ENCODE results near the gene KRT74. TPM values are rescaled to one million over a fixed set of nuclear protein-coding genes. Genes with fewer than 3 reads are reported as not detected.

Gene KRT74
- not detected in 2 replicates for total RNA-seq (2014; rRNA removed; shearing (Covaris generic))

- Histone ChIP-seq H3K4me3 (no peak within 1 kb of the TSS), H3K4me1 (replicated peaks) (no peaks in the 10 kb centered on the region), H3K27me3 (replicated peaks) (peaks cover 36% of the 10 kb centered on the region)
Measured at GRCh38 chr12:52573743-52574142, at the start of gene KRT74. KRT74 (minus strand) TSS chr12:52573843; CDS start chr12:52573777, 66 bp downstream.

GRCh38 chr12:52622349-52622748 lies 48.7 kb upstream of the KRT74 start:
- no peak overlapping the region for H3K27ac ChIP-seq
- H3K27me3 ChIP-seq (replicated peaks), result peaks cover 20% of the 10 kb centered on the region
- no peaks in the 10 kb centered on the region for H3K36me3 ChIP-seq
- DNase-seq (ENCODE audit: low read depth in 1 of 2, low spot score in 2 of 2), result peak in 1 of 2 experiments; percentile 5
- no peaks in the 10 kb centered on the region for H3K9me3 ChIP-seq (replicated peaks)
- no peak overlapping the region for H3K4me3 ChIP-seq
- no peaks in the 10 kb centered on the region for H3K4me1 ChIP-seq (replicated peaks)

More at GRCh38 chr12:52573743-52574142, at the start of gene KRT74:
- no peak within 1 kb of the TSS for H3K27ac ChIP-seq
- no peaks in the 10 kb centered on the region for H3K36me3 ChIP-seq
- H3K9me3 ChIP-seq (replicated peaks), result no peaks in the 10 kb centered on the region
- DNase-seq (ENCODE audit: low read depth in 1 of 2, low spot score in 2 of 2), result no peak

GRCh38 chr12:52618866-52619265 lies 45.2 kb upstream of the KRT74 start:
- Histone ChIP-seq H3K9me3 (replicated peaks) (no peaks in the 10 kb centered on the region), H3K27ac (no peak overlapping the region), H3K36me3 (no peaks in the 10 kb centered on the region), H3K27me3 (replicated peaks) (peaks cover 39% of the 10 kb centered on the region), H3K4me1 (replicated peaks) (no peaks in the 10 kb centered on the region), H3K4me3 (no peak overlapping the region)
- no peak for DNase-seq (ENCODE audit: low read depth in 1 of 2, low spot score in 2 of 2)

- H3K27ac ChIP-seq, result no peak within 1 kb of the TSS
- no peaks in the 10 kb centered on the region for H3K4me1 ChIP-seq (replicated peaks)
- DNase-seq (ENCODE audit: low read depth in 1 of 2, low spot score in 2 of 2), result no peak
- peaks cover 44% of the 10 kb centered on the region for H3K27me3 ChIP-seq (replicated peaks)
- no peak within 1 kb of the TSS for H3K4me3 ChIP-seq
- H3K36me3 ChIP-seq, result no peaks in the 10 kb centered on the region
- no peaks in the 10 kb centered on the region for H3K9me3 ChIP-seq (replicated peaks)
Measured at GRCh38 chr12:52618216-52618615, 44.6 kb upstream of the KRT74 start, which contains the start of gene KRT73. KRT73 (minus strand) TSS chr12:52618559; CDS start chr12:52618524, 35 bp downstream.

GRCh38 chr12:52617403-52617785 lies 43.8 kb upstream of the KRT74 start:
- Histone ChIP-seq H3K4me1 (replicated peaks) (no peaks in the 10 kb centered on the region), H3K27me3 (replicated peaks) (peaks cover 44% of the 10 kb centered on the region), H3K27ac (no peak overlapping the region), H3K9me3 (replicated peaks) (no peaks in the 10 kb centered on the region), H3K4me3 (no peak overlapping the region), H3K36me3 (no peaks in the 10 kb centered on the region)
- no peak for DNase-seq (ENCODE audit: low read depth in 1 of 2, low spot score in 2 of 2)

- no peak for DNase-seq (ENCODE audit: low read depth in 1 of 2, low spot score in 2 of 2)
- no peaks in the 10 kb centered on the region for H3K4me1 ChIP-seq (replicated peaks)
- H3K27me3 ChIP-seq (replicated peaks), result peaks cover 49% of the 10 kb centered on the region
- no peak overlapping the region for H3K4me3 ChIP-seq
- H3K36me3 ChIP-seq, result no peaks in the 10 kb centered on the region
- H3K27ac ChIP-seq, result no peak overlapping the region
- H3K9me3 ChIP-seq (replicated peaks), result no peaks in the 10 kb centered on the region
Measured at GRCh38 chr12:52616680-52617402, 43.2 kb upstream of the KRT74 start.

GRCh38 chr12:52615912-52616311 lies 42.3 kb upstream of the KRT74 start:
- Histone ChIP-seq H3K27me3 (replicated peaks) (peaks cover 58% of the 10 kb centered on the region), H3K4me1 (replicated peaks) (no peaks in the 10 kb centered on the region), H3K36me3 (no peaks in the 10 kb centered on the region), H3K27ac (no peak overlapping the region), H3K9me3 (replicated peaks) (no peaks in the 10 kb centered on the region), H3K4me3 (no peak overlapping the region)
- DNase-seq (ENCODE audit: low read depth in 1 of 2, low spot score in 2 of 2), result no peak

GRCh38 chr12:52615208-52615868 lies 41.7 kb upstream of the KRT74 start:
- no peak for DNase-seq (ENCODE audit: low read depth in 1 of 2, low spot score in 2 of 2)
- Histone ChIP-seq H3K27me3 (replicated peaks) (peaks cover 62% of the 10 kb centered on the region), H3K36me3 (no peaks in the 10 kb centered on the region), H3K4me1 (replicated peaks) (no peaks in the 10 kb centered on the region), H3K9me3 (replicated peaks) (no peaks in the 10 kb centered on the region), H3K27ac (no peak overlapping the region), H3K4me3 (no peak overlapping the region)

- no peaks in the 10 kb centered on the region for H3K4me1 ChIP-seq (replicated peaks)
- peaks cover 61% of the 10 kb centered on the region for H3K27me3 ChIP-seq (replicated peaks)
- no peaks in the 10 kb centered on the region for H3K9me3 ChIP-seq (replicated peaks)
- no peak overlapping the region for H3K27ac ChIP-seq
- no peaks in the 10 kb centered on the region for H3K36me3 ChIP-seq
- no peak overlapping the region for H3K4me3 ChIP-seq
- no peak for DNase-seq (ENCODE audit: low read depth in 1 of 2, low spot score in 2 of 2)
Measured at GRCh38 chr12:52614381-52615207, 41.0 kb upstream of the KRT74 start.

GRCh38 chr12:52613384-52614030 lies 39.9 kb upstream of the KRT74 start:
- H3K27me3 ChIP-seq (replicated peaks), result peaks cover 64% of the 10 kb centered on the region
- peak in 1 of 2 experiments; percentile 22 for DNase-seq (ENCODE audit: low read depth in 1 of 2, low spot score in 2 of 2)

GRCh38 chr12:52612431-52613383 lies 39.1 kb upstream of the KRT74 start:
- Histone ChIP-seq H3K4me3 (no peak overlapping the region), H3K9me3 (replicated peaks) (no peaks in the 10 kb centered on the region), H3K27ac (no peak overlapping the region), H3K36me3 (no peaks in the 10 kb centered on the region), H3K4me1 (replicated peaks) (no peaks in the 10 kb centered on the region), H3K27me3 (replicated peaks) (peaks cover 69% of the 10 kb centered on the region)
- no peak for DNase-seq (ENCODE audit: low read depth in 1 of 2, low spot score in 2 of 2)

More at GRCh38 chr12:52613384-52614030, 39.9 kb upstream of the KRT74 start:
- H3K4me1 ChIP-seq (replicated peaks), result no peaks in the 10 kb centered on the region
- H3K4me3 ChIP-seq, result no peak overlapping the region
- no peak overlapping the region for H3K27ac ChIP-seq
- no peaks in the 10 kb centered on the region for H3K36me3 ChIP-seq
- no peaks in the 10 kb centered on the region for H3K9me3 ChIP-seq (replicated peaks)

- H3K9me3 ChIP-seq (replicated peaks), result no peaks in the 10 kb centered on the region
- H3K4me3 ChIP-seq, result no peak overlapping the region
- H3K27me3 ChIP-seq (replicated peaks), result peaks cover 53% of the 10 kb centered on the region
- H3K27ac ChIP-seq, result no peak overlapping the region
- H3K36me3 ChIP-seq, result no peaks in the 10 kb centered on the region
- peak in 1 of 2 experiments; percentile 13 for DNase-seq (ENCODE audit: low read depth in 1 of 2, low spot score in 2 of 2)
- no peaks in the 10 kb centered on the region for H3K4me1 ChIP-seq (replicated peaks)
Measured at GRCh38 chr12:52611080-52611468, 37.4 kb upstream of the KRT74 start.

Data from SJSA1 (cell line).